ENCODE measurements around the gene CLMN.

Gene CLMN

GRCh38 chr14:95344536-95344935, 24.8 kb upstream of the CLMN start:
- DNase-seq (ENCODE audit: low read depth): no peak

DNA sequence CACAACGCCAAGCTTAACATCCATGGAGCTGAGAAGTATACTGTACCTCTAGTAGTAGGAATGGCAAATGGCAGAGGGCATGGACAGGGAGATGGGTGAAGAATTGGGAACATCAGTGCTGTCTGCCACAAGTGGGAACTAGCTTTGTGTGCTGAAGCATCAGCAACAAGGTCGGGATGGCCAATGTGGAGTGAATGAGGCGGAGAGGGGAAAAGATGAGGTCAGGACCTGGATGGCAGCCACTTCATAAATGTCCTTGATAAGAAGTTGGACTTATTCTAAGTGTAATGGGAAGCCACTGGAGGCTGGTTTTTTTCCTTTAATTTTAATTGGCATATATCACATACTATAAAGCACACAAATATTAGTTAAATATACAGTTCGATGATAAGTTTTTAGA, 21.9 kb upstream of the CLMN start:
- DNase-seq (ENCODE audit: low read depth): no peak

- DNase-seq (ENCODE audit: low read depth): no peak
Observed at GRCh38 chr14:95341115-95341514, 21.4 kb upstream of the CLMN start.

DNA sequence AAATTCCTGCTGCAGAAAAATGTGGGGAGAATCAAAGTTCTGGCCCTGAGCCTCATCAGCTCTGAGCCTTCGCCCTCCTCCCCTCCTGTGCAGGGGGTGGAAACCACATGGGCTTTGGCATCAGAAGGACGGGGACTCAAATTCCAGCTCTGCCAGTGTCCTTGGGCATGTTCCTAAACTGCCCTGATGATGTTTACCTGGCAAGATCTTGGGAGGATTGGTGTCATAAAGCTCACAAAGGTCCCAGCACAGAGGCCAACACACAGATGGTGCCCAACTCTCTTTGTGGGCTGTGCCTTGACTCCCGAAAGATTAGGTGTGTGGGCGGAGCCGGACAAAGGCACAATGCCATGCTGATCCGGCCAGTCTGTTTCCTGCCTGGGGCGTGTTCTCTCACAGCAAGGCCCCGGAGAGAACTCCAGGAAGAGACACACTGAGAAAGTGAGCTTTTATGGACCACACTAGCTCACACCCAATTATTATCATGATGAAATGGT, 20.5 kb upstream of the CLMN start:
- DNase-seq (ENCODE audit: low read depth): no peak

DNA sequence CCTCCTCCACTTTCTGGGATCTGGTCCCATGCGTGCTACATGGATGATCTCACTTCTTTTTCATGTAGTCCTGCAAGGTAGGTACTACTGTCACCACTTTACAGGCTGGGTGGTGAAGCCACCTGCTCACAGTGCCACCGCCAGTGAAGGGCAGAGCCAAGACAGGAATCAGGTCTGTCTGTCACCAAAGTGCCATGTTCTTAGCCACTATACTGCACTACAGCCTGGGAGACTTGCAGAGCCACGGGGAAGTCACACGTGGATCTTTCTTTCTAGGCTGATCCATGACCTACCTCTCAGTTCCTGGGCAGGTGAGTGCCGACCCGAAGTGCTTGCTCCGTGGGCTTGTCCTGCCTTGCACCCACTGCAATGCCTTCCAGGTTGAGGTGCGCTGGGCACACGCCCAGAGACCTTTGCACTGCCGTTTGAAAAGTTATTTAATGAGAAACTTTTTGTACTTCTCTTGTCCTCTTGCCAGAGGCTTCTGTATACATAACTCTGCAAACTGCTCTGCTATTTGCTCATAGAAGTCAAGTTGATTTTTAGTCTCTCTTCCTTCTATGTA, 19.7 kb upstream of the CLMN start:
- no peak for DNase-seq (ENCODE audit: low read depth)

DNA sequence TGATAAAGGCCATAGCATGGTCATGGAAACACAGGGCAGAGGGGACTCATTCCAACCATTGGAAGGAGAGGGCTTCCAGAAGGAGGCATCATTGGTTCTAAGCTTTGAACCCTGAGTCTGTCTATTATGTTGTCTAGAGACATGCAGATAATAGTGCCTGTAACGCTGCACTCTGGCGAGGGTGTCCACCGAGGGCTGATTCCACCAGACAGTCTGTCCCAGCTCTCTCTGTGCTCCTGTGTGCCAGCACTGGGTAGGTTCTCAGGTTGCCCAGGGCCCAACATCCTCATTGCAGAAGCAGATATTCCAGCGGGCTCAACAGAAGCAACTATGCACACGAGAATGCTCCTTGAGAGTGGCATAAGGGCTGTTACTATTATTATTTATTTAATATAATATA, 18.7 kb upstream of the CLMN start:
- DNase-seq (ENCODE audit: low read depth): no peak

- DNase-seq (ENCODE audit: low read depth): no peak
Observed at GRCh38 chr14:95337041-95337595, 17.4 kb upstream of the CLMN start.

DNA sequence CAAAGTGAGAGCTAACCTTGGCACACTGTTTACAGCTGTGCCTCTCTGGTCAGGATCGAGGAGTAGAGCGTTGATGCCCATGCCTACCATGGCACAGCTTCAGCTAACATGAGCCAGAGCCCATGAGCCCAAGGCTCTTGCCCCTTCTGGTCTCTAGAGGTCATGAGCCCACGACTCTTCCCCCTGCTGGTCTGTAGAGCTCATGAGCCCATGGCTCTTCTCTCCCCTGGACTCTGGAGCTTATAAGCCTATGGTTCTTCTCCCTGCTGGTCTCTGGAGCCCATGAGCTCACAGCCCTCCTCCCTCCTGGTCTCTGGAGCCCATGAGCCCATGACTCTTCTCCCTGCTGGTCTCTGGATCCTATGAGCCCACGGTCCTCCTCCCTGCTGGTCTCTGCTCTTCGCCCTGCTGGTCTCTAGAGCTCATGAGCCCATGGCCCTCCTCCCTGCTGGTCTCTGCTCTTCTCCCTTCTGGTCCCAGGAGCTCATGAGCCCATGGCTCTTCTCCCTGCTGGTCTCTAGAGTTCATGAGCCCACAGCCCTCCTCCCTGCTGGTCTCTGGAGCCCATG, 16.6 kb upstream of the CLMN start:
- no peak for DNase-seq (ENCODE audit: low read depth)

- no peak for DNase-seq (ENCODE audit: low read depth)
Observed at GRCh38 chr14:95335071-95335470, 15.4 kb upstream of the CLMN start.

DNA sequence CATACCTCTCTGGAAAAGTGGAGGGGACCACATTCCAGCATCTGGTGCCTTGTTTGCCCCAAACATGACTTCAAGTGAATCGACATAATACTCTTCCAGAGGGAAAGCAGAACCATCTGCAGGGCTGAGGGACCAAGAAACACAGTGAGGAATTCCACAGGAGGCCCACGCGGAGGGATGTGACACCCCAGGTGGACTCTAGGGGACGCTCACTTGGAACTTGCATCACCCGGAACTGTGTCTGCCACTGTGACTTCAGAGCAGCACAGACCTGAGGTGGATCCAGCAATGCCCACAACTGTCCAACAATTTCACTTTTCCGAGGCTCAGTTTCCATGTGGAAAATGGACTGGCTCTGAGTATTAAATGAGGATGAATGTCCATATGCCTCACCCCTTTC, 14.3 kb upstream of the CLMN start:
- no peak for DNase-seq (ENCODE audit: low read depth)

- DNase-seq (ENCODE audit: low read depth): no peak
Observed at GRCh38 chr14:95332641-95333040, 12.9 kb upstream of the CLMN start.

DNA sequence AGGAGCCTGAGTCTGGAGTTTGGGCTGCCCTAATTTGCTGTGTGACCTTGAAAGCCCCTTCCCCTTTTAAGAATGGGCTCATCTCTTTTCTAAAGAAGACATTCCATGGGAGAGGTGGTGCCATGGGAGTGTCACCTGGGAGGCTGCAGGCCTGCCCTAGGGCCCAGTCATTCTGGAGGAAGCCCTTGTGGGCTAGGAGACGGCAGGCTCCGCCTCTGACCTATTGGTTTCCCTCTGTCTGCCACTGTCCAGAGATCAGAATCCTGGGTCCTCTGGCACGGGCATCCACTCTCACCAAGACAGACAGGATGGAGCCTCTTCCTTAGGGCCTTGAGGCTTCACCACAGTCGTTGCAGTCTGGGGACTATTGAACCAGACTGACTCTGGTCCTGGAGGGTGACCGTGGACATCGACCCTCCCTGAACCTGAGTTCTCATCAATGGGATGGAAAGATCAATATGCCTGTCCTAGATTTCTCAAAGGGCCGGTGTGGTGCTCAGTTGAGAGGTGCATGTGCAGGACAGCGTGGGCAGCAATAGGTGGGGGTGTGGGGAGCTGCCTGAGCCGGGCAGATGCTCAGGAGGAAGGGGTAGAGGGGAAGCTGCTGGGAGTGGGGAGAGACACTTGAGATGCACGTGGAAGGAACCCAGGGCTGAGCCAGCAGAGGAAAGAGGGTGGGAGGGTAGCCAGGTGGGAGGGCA, 12.2 kb upstream of the CLMN start:
- DNase-seq (ENCODE audit: low read depth): no peak

DNA sequence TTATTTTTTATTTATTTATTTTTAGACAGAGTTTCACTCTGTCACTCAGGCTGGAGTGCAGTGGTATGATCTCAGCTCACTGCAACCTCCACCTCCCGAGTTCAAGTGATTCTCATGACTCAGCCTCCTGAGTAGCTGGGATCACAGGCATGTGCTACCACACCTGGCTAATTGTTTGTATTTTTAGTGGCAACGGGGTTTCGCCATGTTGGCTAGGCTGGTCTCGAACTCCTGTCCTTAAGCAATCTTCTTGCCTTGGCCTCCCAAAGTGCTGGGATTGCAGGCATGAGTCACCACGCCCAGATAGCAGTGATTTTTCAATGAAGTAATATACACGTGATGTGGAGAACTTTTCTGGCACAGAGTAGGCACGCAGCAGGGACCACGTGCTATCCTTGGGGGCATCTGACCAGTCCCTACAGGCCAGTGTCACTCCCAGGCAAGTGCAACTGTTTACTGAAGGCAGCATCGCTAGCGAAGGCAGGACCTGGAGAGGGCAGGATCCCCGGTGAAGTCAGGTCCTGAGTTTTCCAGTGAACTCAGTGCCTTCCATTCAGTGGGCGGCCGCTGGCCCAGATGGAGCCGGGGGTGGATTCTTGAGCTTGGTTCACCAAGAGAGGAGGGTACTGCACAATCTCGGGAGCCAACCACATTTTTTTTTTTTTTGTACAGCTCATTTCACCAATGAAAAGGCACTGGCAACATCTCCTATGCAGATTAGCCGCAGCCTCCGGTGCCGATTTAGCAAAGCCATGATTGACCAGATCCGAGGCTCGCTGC, 11.1 kb upstream of the CLMN start:
- no peak for DNase-seq (ENCODE audit: low read depth)

DNA sequence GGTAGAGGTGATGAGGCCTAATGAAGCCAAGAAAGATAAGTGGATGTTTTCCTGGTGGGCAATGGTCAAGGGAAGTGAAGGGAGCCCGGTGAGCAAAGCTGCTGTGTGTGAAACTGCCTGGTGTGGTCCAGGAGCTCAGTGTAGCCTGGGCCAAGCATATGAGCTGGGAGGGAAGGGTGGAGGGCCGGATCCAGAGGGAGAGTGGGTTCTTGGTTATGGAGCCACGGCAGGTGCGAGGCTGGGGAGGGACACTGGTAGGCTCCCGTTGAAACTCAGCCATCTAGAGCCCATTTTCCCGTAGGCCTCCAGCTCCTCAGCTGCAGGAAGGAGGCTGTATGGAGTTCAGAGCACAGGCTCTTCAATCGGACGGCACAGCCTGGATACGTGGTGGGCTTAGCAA, 10.2 kb upstream of the CLMN start:
- DNase-seq (ENCODE audit: low read depth): no peak

DNA sequence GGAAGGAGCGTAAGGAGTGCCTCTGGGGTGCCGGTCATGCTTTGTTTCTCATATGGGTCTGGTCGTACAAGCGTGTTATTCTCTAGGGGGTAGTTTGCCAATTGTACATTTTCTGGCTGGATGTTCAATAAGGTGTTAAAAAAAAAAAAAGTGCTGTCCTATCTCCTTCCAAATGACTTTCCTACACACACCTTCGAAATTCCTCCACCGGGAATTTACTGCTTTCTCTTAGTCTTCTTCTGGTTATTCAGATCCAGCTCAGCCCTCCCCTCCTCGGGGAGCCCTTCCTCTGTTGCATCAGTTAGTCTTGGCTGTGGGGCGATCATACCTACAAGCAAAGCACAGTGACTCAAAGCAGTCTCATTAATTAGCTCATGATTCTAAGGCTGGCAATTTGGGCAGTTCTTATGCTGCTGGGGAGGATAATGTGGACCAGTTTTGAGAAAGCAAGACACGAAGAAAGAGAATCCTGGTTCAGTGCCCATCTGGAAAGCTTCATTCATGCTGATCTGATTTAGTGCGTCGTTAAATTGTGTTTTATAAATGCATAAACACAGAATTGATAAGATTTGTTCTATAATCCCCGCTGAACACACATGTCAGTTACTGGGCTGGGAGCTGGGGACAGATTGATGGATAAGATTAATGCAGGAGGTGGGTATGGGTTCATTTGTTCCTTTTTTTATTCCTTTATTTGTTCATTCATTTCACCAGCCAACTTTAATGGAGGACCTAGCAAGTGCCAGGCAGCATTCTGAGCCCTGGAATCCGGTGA, 9.2 kb upstream of the CLMN start:
- DNase-seq (ENCODE audit: low read depth): no peak

GRCh38 chr14:95327558-95328374, 8.1 kb upstream of the CLMN start:
- no peak for DNase-seq (ENCODE audit: low read depth)

- no peak for DNase-seq (ENCODE audit: low read depth)
Observed at GRCh38 chr14:95326987-95327386, 7.3 kb upstream of the CLMN start.

DNA sequence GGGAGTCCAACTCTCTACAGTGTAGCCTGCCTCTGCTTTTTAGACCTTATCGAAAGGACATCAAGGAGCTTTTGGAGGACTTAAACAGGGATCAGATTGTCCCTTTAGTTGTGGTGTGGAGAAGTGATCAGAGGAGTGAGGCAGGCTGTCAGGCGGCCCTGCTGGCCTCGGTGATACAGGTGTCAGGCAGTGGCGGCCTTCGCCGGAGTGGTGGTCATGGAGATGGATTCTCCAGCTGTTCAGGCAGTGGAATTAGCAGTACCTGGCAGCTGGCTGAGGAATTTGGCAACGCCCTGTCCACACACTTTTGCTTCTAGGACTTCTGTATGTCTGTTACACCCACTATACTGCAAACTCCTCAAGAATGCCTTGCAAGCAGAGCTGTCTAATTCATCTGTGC, 4.2 kb upstream of the CLMN start:
- no peak for DNase-seq (ENCODE audit: low read depth)

DNA sequence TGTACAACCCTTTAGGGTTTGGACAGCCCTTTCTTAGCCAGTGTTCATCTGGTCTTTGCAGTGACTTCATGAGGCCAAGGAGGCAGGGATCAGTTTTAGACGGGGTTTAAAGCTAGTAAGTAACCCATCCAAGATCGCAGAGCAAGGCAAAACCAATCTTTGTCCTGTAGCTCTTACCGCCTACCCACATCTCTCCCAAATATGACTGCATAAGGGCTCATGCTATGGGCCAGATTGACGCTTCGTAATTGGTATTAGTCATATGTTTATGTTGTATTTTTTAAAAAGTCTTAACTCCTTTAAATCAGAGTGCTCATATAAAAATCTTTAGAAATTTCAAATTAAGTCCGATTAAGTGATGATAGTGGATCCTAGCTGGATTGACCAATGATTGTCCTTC, 3.7 kb upstream of the CLMN start:
- DNase-seq (ENCODE audit: low read depth): no peak

DNA sequence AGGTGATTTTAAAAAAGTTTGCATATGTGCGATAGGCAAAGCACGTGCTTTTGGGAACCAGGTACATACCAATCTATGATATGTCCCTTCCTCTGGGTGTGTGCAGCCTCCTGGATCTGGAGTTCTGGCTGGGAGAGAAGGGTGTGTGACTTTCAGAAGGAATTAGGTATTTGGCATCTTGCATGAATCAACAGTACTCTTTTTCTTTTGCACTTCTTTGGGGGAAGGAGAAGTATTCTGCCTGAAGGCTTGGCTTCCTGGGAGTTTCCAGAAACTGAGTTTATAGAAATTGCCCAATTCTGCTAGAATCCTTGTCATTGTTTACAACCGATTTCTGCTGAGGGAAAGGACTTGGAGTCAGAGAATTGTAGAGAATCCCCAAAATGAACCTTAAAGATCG, 2.9 kb upstream of the CLMN start:
- no peak for DNase-seq (ENCODE audit: low read depth)

Measured in HS-5 (cell line).